ENCODE data around the gene PPIA.
"Not testable (repeated sequence)": the region's sequence is repeated elsewhere in the genome, so short reads cannot be mapped to it uniquely, and the experiment has no call there.

Gene PPIA

DNA sequence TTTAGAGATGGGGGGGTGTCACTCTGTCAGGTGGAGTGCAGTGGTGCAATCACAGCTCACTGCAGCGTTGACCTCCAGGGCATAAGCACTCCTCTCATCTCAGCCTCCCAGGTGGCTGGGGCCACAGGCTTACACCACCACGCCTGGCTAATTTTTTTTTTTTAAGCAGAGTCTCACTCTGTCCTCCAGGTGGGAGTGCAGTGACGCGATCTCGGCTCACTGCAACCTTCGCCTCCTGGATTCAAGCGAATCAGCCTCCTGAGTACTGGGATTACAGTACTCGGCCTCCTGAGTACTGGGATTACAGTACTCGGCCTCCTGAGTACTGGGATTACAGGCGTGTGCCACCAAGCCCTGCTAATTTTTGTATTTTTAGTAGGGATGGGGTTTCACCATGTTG lies 23.6 kb upstream of the PPIA start:
- CTCF ChIA-PET: interaction anchor here (1.4 kb wide), 1 partner anchor 104 kb away, joined by 3 read pairs; no protein-coding TSS in a partner anchor
- POLR2A ChIA-PET: no interaction called here
- TF ChIP-seq, protein P1, sequence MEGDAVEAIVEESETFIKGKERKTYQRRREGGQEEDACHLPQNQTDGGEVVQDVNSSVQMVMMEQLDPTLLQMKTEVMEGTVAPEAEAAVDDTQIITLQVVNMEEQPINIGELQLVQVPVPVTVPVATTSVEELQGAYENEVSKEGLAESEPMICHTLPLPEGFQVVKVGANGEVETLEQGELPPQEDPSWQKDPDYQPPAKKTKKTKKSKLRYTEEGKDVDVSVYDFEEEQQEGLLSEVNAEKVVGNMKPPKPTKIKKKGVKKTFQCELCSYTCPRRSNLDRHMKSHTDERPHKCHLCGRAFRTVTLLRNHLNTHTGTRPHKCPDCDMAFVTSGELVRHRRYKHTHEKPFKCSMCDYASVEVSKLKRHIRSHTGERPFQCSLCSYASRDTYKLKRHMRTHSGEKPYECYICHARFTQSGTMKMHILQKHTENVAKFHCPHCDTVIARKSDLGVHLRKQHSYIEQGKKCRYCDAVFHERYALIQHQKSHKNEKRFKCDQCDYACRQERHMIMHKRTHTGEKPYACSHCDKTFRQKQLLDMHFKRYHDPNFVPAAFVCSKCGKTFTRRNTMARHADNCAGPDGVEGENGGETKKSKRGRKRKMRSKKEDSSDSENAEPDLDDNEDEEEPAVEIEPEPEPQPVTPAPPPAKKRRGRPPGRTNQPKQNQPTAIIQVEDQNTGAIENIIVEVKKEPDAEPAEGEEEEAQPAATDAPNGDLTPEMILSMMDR (IDR thresholded peaks at IDR 0.05; ENCODE audit: control extremely low read depth, extremely low read depth, low read depth, missing control alignments): no peak
- no peak for DNase-seq (ENCODE audit: extremely low spot score)

GRCh38 chr7:44774486-44774885 lies 22.0 kb upstream of the PPIA start:
- DNase-seq (ENCODE audit: extremely low spot score): not testable (repeated sequence)
- ChIA-PET POLR2A (interaction anchor here (0.6 to 0.7 kb wide), 2 partner anchors 8 to 402 kb away, joined by 3 to 5 read pairs; no protein-coding TSS in a partner anchor), CTCF (interaction anchor here (1.3 to 1.4 kb wide), 2 partner anchors 25 to 105 kb away, joined by 3 read pairs; no protein-coding TSS in a partner anchor)

GRCh38 chr7:44775383-44776107 lies 20.9 kb upstream of the PPIA start:
- no peak for DNase-seq (ENCODE audit: extremely low spot score)
- ChIA-PET CTCF (no interaction called here), POLR2A (no interaction called here)
- TF ChIP-seq, protein P1 (IDR thresholded peaks at IDR 0.05; ENCODE audit: control extremely low read depth, extremely low read depth, low read depth, missing control alignments): no peak

GRCh38 chr7:44776211-44776610 lies 20.3 kb upstream of the PPIA start:
- DNase-seq (ENCODE audit: extremely low spot score): no peak
- ChIA-PET CTCF (no interaction called here), POLR2A (no interaction called here)
- TF ChIP-seq, protein P1 (IDR thresholded peaks at IDR 0.05; ENCODE audit: control extremely low read depth, extremely low read depth, low read depth, missing control alignments): no peak

DNA sequence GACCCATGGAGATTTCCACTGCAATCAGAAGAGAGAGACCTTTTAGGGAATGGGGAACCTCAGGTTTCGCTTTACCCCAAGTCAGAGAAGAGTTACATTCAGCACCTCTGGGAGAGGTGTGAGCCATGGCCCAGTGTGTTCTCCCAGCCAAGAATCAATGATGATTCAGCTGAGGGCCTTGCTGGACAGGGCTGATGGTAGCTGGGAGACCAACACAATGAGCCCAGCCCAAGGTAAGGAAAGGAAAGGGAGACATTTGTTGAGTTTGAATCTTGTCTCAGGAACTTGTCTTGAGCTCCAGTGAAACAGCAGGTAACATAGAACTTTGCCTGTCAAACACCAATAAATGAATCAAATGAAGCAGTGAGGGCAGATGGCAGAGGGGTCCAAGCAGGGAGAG lies 14.0 kb upstream of the PPIA start:
- no peak for DNase-seq (ENCODE audit: extremely low spot score)
- CTCF ChIA-PET: no interaction called here
- POLR2A ChIA-PET: interaction anchor here (0.6 kb wide), 1 partner anchor 8 kb away, joined by 5 read pairs; no protein-coding TSS in a partner anchor
- TF ChIP-seq, protein P1 (IDR thresholded peaks at IDR 0.05; ENCODE audit: control extremely low read depth, extremely low read depth, low read depth, missing control alignments): no peak

- CTCF ChIA-PET: no interaction called here
- POLR2A ChIA-PET: interaction anchor here (0.6 kb wide), 1 partner anchor 9 kb away, joined by 5 read pairs; no protein-coding TSS in a partner anchor
- TF ChIP-seq, protein P1 (IDR thresholded peaks at IDR 0.05; ENCODE audit: control extremely low read depth, extremely low read depth, low read depth, missing control alignments): no peak
- DNase-seq (ENCODE audit: extremely low spot score): no peak
Measured at GRCh38 chr7:44783407-44783806, 13.1 kb upstream of the PPIA start.

- no peak for DNase-seq (ENCODE audit: extremely low spot score)
- POLR2A ChIA-PET: no interaction called here
- TF ChIP-seq, protein P1 (IDR thresholded peaks at IDR 0.05; ENCODE audit: control extremely low read depth, extremely low read depth, low read depth, missing control alignments): no peak
- CTCF ChIA-PET: no interaction called here
Measured at GRCh38 chr7:44784364-44784763, 12.1 kb upstream of the PPIA start.

- CTCF ChIA-PET; DNase-seq (ENCODE audit: extremely low spot score); POLR2A ChIA-PET: not testable (repeated sequence)
Measured at GRCh38 chr7:44785218-44785617, 11.3 kb upstream of the PPIA start.

All from GM10248 (cell line).